GM18517 (cell line): ENCODE data around the gene SCNN1B.
"Not testable (repeated sequence)": the region's sequence is repeated elsewhere in the genome, so short reads cannot be mapped to it uniquely, and the experiment has no call there.

Experiments
- ATAC-seq: cut with Tn5 transposase; IDR thresholded peaks from one replicate; pipeline ENCODE4 v1.9.1; 2021; ENCODE audit warnings: mild to moderate bottlenecking, moderate library complexity; ENCODE audit not compliant: unreplicated experiment

Gene SCNN1B, protein sequence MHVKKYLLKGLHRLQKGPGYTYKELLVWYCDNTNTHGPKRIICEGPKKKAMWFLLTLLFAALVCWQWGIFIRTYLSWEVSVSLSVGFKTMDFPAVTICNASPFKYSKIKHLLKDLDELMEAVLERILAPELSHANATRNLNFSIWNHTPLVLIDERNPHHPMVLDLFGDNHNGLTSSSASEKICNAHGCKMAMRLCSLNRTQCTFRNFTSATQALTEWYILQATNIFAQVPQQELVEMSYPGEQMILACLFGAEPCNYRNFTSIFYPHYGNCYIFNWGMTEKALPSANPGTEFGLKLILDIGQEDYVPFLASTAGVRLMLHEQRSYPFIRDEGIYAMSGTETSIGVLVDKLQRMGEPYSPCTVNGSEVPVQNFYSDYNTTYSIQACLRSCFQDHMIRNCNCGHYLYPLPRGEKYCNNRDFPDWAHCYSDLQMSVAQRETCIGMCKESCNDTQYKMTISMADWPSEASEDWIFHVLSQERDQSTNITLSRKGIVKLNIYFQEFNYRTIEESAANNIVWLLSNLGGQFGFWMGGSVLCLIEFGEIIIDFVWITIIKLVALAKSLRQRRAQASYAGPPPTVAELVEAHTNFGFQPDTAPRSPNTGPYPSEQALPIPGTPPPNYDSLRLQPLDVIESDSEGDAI

DNA sequence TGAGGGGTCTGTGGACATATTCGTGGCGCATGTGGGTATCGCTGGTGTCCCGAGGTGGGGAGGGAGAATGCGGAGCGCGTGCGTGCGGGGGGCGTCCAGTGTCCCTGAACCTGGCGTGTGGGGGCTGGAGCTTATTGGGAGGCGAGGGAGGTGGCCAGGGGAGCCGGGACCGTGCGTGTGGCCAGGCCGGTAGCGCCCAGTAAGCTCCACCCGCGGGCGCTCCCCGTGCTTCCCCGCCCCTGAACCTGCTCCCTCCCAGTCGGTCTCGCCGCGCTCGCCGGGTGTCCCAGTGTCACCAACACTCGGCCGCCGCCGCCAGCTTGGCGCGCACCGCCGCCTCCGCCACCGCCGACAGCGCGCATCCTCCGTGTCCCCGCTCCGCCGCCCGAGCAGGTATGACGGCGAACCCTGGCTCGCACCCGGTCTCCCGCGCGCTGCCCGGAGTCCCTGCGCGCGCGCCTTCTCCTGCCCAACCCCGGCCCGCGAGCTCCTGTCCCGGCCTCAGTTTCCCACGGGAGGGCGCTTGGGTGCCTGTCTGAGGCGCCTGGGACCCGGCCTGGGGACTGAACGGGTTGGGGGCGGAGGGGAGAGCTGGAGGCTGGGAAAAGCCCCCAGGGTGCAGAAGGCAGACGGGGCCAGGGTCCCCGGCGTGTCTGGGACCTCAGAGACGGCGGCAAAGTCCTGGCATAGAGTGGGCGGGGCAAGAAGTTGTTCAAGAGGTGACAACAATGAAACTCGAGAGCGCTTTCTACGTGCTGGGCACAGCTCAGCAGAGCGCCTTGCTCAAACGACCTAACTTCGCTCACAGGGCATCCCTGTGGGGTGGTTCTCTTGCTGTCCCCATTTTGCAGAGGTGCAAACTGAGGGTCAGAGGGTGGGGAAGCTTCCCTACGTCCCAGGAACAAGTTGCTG lies at the start of gene SCNN1B:
TSS of gene SCNN1B (plus strand) at position 258 of the 912 bp plus-strand sequence. CDS start 46,298 bp downstream, outside the sequence.
- no peak for ATAC-seq

DNA sequence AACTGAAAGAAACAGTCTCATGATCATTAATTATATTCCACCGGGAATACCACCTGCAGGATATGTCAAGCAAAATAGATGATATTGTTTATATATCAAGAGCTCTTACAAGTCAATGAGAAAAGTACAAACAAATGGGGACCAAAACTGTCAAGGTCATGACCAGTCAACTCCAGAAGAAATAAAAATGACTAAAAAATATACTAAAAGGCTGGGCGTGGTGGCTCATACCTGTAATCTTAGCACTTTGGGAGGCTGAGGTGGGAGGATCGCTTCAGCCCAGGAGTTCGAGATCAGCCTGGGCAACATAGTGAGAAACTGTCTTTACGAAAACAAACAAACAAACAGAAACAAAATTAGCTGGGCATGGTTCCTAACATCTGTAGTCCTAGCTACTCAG lies 49.8 kb upstream of the SCNN1B start:
- no peak for ATAC-seq

GRCh38 chr16:23253650-23254049 lies 48.5 kb upstream of the SCNN1B start:
- ATAC-seq = not testable (repeated sequence)

- no peak for ATAC-seq
Measured at GRCh38 chr16:23254338-23254737, 47.8 kb upstream of the SCNN1B start.

DNA sequence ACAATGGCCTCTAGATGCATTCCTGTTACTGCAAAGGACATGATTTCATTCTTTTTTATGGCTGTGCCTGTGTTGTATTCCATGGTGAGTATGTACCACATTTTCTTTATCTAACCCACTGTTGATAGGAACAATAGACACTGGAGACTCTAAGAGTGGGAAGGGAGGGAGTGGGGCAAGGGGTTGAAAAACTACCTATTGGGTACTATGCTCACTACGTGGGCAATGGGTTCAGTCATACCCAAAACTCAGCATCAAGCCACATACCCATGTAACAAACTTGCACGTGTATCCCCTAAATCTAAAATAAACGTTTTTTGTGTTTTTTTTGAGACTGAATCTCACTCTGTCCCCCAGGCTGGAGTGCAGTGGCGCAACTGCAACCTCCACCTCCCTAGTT lies 47.1 kb upstream of the SCNN1B start:
- ATAC-seq = no peak

- no peak for ATAC-seq
Measured at GRCh38 chr16:23256440-23256839, 45.7 kb upstream of the SCNN1B start.

DNA sequence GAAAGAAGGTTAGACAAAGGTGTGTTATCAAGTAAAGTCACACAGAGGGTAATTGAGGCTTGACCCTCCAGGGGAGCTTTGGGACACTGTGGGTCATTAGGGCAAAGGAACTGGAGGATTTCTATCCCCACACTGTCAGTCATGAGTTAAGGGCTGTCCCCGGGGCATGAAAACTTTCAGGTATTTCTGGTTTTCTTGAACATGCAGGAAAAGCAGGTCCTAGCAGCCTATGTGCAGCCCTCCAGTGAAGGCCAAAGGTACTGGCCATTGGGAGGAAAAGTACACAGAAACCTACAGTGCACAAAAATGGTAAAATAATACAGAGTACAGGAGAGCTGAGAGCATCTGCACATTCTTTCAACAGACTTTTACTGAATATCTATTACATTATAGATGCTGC lies 44.4 kb upstream of the SCNN1B start:
- ATAC-seq = no peak

DNA sequence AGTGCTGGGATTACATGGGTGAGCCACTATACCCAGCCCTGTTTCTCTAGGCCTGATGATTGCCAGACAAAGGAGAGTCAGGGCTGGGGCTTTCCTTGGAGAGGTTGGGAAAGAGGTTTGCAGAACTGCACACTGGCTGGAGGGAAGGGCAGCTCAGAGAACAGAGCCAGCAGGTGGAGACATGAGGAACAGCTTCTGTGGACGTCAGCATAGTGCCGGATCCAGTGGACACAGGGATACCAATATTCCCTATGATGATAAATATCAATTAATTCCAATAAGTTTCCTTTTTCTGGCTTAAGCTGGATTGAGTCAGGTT lies 43.2 kb upstream of the SCNN1B start:
- ATAC-seq = no peak

GRCh38 chr16:23267647-23268046 lies 34.5 kb upstream of the SCNN1B start:
- no peak for ATAC-seq

DNA sequence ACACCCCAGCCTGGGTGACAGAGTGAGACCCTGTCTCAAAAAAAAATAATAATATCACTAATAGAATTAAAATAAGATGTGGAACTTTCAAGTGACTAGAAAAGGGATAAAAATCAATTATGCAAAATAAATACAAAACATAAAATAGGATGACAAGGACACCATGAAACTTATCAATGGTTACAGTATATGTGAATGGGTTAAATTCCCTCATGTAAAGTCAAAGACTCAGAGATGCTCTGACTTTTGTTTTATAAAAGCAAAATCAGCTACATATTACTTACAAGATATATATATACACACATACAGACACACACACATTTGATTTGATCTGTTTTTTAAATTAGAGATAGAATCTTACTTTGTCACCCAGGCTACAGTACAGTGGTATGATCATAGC lies 33.5 kb upstream of the SCNN1B start:
- ATAC-seq = no peak

GRCh38 chr16:23269248-23269953 lies 32.7 kb upstream of the SCNN1B start:
- no peak for ATAC-seq

DNA sequence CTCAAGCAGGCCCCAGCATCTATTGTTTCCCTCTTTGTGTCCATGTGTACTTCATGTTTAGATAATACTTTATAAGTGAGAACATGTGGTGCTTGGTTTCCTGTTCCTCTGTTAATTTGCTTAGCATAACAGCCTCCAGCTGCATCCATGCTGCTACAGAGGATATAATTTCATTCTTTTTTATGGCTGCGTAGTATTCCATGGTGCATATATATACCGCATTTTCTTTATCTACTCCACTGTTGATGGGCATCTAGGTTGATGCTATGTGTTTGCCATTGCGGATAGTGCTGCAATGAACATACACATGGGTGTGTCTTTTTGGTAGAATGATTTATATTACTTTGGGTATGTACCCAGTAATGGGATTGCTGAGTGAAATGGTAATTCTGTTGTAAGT lies 31.4 kb upstream of the SCNN1B start:
- no peak for ATAC-seq

GRCh38 chr16:23274968-23275367 lies 27.1 kb upstream of the SCNN1B start:
- ATAC-seq = no peak

DNA sequence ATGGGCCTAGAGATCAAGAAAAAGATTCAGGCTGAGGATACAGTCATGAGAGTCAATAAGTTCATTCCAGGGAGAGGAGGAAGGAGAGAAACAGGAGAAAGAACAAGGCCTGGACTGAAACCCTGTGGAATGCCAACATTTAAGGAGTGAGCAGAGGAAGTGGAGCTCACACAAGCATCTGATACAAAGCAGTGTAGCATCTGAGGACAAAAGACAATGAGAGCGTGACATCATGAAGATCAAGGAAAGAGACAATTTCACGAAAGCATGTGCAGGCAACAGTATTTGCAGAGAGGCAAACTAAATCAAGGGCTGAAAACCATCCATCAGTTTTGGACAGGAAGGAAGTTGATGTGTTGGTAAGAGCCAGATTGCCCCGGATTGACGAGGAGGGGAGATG lies 25.3 kb upstream of the SCNN1B start:
- no peak for ATAC-seq

GRCh38 chr16:23278031-23278430 lies 24.1 kb upstream of the SCNN1B start:
- ATAC-seq = no peak

DNA sequence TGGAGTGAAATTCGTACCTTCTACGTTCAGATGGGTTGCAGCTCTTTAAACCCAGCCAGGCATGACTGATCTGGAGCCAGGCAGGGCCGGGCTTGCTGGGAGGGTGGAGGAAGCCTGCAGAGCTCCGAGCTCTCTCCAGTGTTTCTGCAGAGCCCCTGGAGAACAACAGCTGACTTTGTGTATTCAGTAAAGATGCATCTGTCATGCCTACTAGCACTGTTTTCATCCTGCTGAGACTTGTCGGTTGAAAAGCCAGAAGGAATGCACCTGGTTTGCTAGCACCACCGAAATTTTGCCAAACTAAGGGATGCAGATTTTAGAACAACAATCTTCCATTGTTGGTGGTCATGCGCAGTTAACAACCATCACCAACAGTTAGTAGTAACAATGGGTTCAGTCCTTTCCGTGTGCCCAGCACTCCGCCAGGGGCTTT lies 22.4 kb upstream of the SCNN1B start:
- ATAC-seq = no peak

GRCh38 chr16:23280483-23280967 lies 21.6 kb upstream of the SCNN1B start:
- no peak for ATAC-seq

GRCh38 chr16:23282568-23282967 lies 19.5 kb upstream of the SCNN1B start:
- ATAC-seq = no peak

DNA sequence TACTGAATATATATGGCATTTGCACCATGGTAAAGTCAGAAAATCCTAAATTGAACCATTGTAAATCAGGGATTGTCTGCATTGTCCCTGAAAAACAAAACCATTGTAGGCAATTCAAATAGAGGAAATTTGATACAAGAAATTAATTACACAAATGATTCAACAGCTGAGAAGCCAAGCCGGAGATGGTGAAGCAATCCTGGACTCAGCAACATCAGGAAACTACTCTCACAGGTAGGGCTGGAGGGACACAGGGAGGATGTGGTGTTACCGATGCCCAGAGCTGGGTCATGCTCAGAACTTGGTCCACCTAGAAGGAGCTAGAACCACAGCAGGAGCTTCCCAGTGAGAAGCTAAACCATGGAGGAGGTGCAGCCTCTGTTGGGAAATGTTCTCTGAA lies 18.5 kb upstream of the SCNN1B start:
- no peak for ATAC-seq

DNA sequence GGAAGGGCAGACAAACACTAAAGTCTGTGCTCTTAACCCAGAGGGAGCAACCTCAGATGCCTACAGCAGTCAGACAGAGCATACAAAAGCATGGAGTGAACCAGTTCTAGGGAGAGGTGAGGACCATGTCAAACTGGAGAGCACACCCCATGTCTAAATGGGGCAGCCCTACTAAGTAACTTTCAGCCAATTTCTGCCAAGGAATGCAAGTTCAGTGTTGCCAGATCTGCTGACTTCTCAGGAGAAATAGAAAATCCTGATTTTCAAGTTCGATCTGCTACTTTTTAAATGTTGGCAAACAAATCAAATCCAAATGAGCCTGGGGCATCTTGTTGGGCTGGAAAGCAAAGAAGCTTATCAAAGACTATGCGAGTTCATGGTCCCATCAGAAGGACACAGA lies 17.5 kb upstream of the SCNN1B start:
- no peak for ATAC-seq

- ATAC-seq = no peak
Measured at GRCh38 chr16:23286131-23286532, 16.0 kb upstream of the SCNN1B start.
